Measurements from ENCODE around the gene TP63. TPM values are rescaled to one million over a fixed set of nuclear protein-coding genes. Genes with fewer than 3 reads are reported as not detected.

The TP63 gene
- total and polyA plus RNA-seq, 2 donors (not counting 3 experiments of a cell fraction or from before 2014, with no cell fraction given): not detected

DNA sequence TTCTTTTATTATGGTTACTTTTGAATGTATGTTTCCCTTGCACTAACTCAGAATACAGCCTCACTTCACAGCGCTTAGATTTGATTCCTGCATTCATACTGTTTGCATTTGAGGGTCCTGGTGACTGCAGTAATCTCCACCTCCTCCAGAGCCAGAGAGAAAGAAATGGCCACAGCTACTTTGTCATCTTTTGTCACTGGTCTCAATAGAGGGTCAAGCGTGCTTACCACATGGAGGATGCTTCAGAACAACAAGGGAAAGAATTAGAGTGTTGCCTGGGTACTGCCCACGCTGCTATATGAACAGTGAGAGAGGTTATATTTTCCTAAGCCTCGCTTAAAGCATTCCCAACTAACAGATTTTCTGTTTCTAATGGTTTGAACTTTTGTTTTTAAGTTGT, 190.1 kb downstream of the TP63 start:
- H3K9me3 ChIP-seq (replicated peaks; ENCODE audit: control insufficient read depth, insufficient read depth, low read length): no peaks in the 10 kb centered on the region
- no peaks in the 10 kb centered on the region for H3K36me3 ChIP-seq (ENCODE audit: control insufficient read depth in 2 of 2, extremely low read depth in 1 of 2, insufficient read depth in 2 of 2, low read length in 2 of 2)
- no peaks in the 10 kb centered on the region for H3K79me2 ChIP-seq (ENCODE audit: control insufficient read depth, insufficient read depth, low read length)
- dilution Hi-C loops (cut with MboI; ENCODE audit: extremely low pct_ligation_motif_present, low sequenced_read_pairs): no loop called here
- H3K9ac ChIP-seq (replicated peaks; ENCODE audit: extremely low read depth, insufficient read depth, low read length): no peak overlapping the region
- intact Hi-C loops (cut with micrococcal nuclease): no loop called here
- H3K9me1 ChIP-seq (replicated peaks; ENCODE audit: control insufficient read depth, extremely low read depth, insufficient read depth, low read length): no peaks in the 10 kb centered on the region
- no peak overlapping the region for H3K27ac ChIP-seq (ENCODE audit: insufficient read depth, low read depth, low read length)
- TF ChIP-seq POLR2AphosphoS5 (IDR thresholded peaks at IDR 0.05; ENCODE audit: insufficient read depth, low read depth, low read length) (no peak), FOS (IDR thresholded peaks at IDR 0.05; ENCODE audit: borderline replicate concordance, insufficient read depth, low read length) (no peak), GATA2 (IDR thresholded peaks at IDR 0.05; ENCODE audit: insufficient read depth, insufficient read length, low read depth, low read length) (no peak), CTCF (IDR thresholded peaks at IDR 0.05; ENCODE audit: extremely low read depth in 1 of 2, insufficient read depth in 1 of 2, low read depth in 1 of 2, low read length in 2 of 2) (no peak), JUN (IDR thresholded peaks at IDR 0.05; ENCODE audit: borderline replicate concordance, insufficient read depth, insufficient read length, low read depth) (no peak)
- TF ChIP-seq, protein P1, sequence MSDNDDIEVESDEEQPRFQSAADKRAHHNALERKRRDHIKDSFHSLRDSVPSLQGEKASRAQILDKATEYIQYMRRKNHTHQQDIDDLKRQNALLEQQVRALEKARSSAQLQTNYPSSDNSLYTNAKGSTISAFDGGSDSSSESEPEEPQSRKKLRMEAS (IDR thresholded peaks at IDR 0.05; ENCODE audit: insufficient read depth, insufficient read length): no peak
- no peak overlapping the region for H3K4me2 ChIP-seq (ENCODE audit: insufficient read depth, low read length)
- FAIRE-seq (no peak), DNase-seq (ENCODE audit: low read depth, low spot score) (no peak)
- no peaks in the 10 kb centered on the region for H3K27me3 ChIP-seq (ENCODE audit: control insufficient read depth in 2 of 2, insufficient read depth in 2 of 2, low read length in 2 of 2)
- no peak overlapping the region for H2AFZ ChIP-seq (ENCODE audit: low read depth, low read length)
- H4K20me1 ChIP-seq (replicated peaks; ENCODE audit: control insufficient read depth, extremely low read depth, insufficient read depth, low read length): no peaks in the 10 kb centered on the region
- H3K4me1 ChIP-seq (ENCODE audit: control insufficient read depth, extremely low read depth, insufficient read depth, low read length): no peaks in the 10 kb centered on the region
- ChIA-PET CTCF (no interaction called here), POLR2A (no interaction called here)
- no TSS peak for BruUV-seq (replicated peaks)
- H3K4me3 ChIP-seq (replicated peaks in 1 of 3; ENCODE audit: insufficient read depth in 1 of 3, low read depth in 1 of 3, low read length in 3 of 3): no peak overlapping the region

All from endothelial cell of umbilical vein (primary cell).